T-helper 1 cell (primary cell): ENCODE data around the gene CHCHD4.
A peak's percentile ranks its signal among the peaks of the same experiment; 100 is the strongest.
"Not testable (repeated sequence)": the region's sequence is repeated elsewhere in the genome, so short reads cannot be mapped to it uniquely, and the experiment has no call there.

Experiments
- DNase-seq, 5 donors: peaks; one replicate each; pipeline ENCODE4 v3.0.0-alpha.2; 2012 to 2020

Gene CHCHD4

GRCh38 chr3:14118400-14119381 lies 6.0 kb downstream of the CHCHD4 start:
- DNase-seq = no peak

GRCh38 chr3:14117468-14118399 lies 6.9 kb downstream of the CHCHD4 start:
- no peak for DNase-seq

- DNase-seq = no peak
Observed at GRCh38 chr3:14113965-14114635, 10.6 kb downstream of the CHCHD4 start.

GRCh38 chr3:14110699-14111098 lies 14.0 kb downstream of the CHCHD4 start:
- DNase-seq = no peak

GRCh38 chr3:14109821-14110220 lies 14.8 kb downstream of the CHCHD4 start:
- DNase-seq = not testable (repeated sequence)

- no peak for DNase-seq
Observed at GRCh38 chr3:14097616-14098391, 26.9 kb downstream of the CHCHD4 start.

GRCh38 chr3:14096742-14097141 lies 27.9 kb downstream of the CHCHD4 start:
- no peak for DNase-seq

- DNase-seq = no peak
Observed at GRCh38 chr3:14093831-14094230, 30.8 kb downstream of the CHCHD4 start.

- DNase-seq = no peak
Observed at GRCh38 chr3:14092464-14092863, 32.2 kb downstream of the CHCHD4 start.

- not testable (repeated sequence) for DNase-seq
Observed at GRCh38 chr3:14091959-14092358, 32.7 kb downstream of the CHCHD4 start.

GRCh38 chr3:14087461-14087860 lies 37.2 kb downstream of the CHCHD4 start:
- DNase-seq = not testable (repeated sequence)

GRCh38 chr3:14082108-14082657 lies 42.5 kb downstream of the CHCHD4 start:
- DNase-seq = peak in 1 of 5 donors; percentile 16

GRCh38 chr3:14077310-14077709 lies 47.4 kb downstream of the CHCHD4 start:
- no peak for DNase-seq

- not testable (repeated sequence) for DNase-seq
Observed at GRCh38 chr3:14075233-14075632, 49.4 kb downstream of the CHCHD4 start.

GRCh38 chr3:14064910-14065309 lies 59.8 kb downstream of the CHCHD4 start:
- no peak for DNase-seq

GRCh38 chr3:14063152-14063551 lies 61.5 kb downstream of the CHCHD4 start:
- DNase-seq = no peak
